ENCODE data around the gene GCLC. TPM values are rescaled to one million over a fixed set of nuclear protein-coding genes. Genes with fewer than 3 reads are reported as not detected.

The GCLC gene
- total and polyA plus RNA-seq, 8 donors: 9.3 to 176 (median 53.9) TPM

- TF ChIP-seq EP300 (IDR thresholded peaks at IDR 0.05): no peak
- TF ChIP-seq POLR2AphosphoS5 (IDR thresholded peaks at IDR 0.05): no peak
- TF ChIP-seq, protein P1, sequence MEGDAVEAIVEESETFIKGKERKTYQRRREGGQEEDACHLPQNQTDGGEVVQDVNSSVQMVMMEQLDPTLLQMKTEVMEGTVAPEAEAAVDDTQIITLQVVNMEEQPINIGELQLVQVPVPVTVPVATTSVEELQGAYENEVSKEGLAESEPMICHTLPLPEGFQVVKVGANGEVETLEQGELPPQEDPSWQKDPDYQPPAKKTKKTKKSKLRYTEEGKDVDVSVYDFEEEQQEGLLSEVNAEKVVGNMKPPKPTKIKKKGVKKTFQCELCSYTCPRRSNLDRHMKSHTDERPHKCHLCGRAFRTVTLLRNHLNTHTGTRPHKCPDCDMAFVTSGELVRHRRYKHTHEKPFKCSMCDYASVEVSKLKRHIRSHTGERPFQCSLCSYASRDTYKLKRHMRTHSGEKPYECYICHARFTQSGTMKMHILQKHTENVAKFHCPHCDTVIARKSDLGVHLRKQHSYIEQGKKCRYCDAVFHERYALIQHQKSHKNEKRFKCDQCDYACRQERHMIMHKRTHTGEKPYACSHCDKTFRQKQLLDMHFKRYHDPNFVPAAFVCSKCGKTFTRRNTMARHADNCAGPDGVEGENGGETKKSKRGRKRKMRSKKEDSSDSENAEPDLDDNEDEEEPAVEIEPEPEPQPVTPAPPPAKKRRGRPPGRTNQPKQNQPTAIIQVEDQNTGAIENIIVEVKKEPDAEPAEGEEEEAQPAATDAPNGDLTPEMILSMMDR (IDR thresholded peaks at IDR 0.05): no peak
- no peak overlapping the region for H3K27ac ChIP-seq
- WGBS, 5 donors: 89 to 98% (median 97%) methylated on average over 1 of the region's 1 CpG
- H3K4me3 ChIP-seq: no peak overlapping the region
- no peaks in the 10 kb centered on the region for H3K9me3 ChIP-seq
- H3K36me3 ChIP-seq: no peaks in the 10 kb centered on the region
- intact Hi-C loops (cut with DNase I; ENCODE audit: low total_unique reads): no loop called here
- DNase-seq: no peak
- no peaks in the 10 kb centered on the region for H3K4me1 ChIP-seq
- H3K27me3 ChIP-seq: no peaks in the 10 kb centered on the region
Measured at GRCh38 chr6:53476964-53477363, 67.9 kb downstream of the GCLC start.

- no peaks in the 10 kb centered on the region for H3K27me3 ChIP-seq
- WGBS, 5 donors: 87 to 100% (median 97%) methylated on average over 2 of the region's 2 CpGs
- TF ChIP-seq, protein P1 (IDR thresholded peaks at IDR 0.05): no peak
- no peak for TF ChIP-seq POLR2A (IDR thresholded peaks at IDR 0.05)
- TF ChIP-seq EP300 (IDR thresholded peaks at IDR 0.05): no peak
- TF ChIP-seq POLR2AphosphoS5 (IDR thresholded peaks at IDR 0.05): no peak
- intact Hi-C loops (cut with DNase I; ENCODE audit: low total_unique reads): no loop called here
- no peaks in the 10 kb centered on the region for H3K36me3 ChIP-seq
- no peak overlapping the region for H3K4me3 ChIP-seq
- no peak for DNase-seq
- H3K9me3 ChIP-seq: no peaks in the 10 kb centered on the region
- H3K4me1 ChIP-seq: no peaks in the 10 kb centered on the region
- no peak overlapping the region for H3K27ac ChIP-seq
Measured at GRCh38 chr6:53474010-53474409, 70.9 kb downstream of the GCLC start.

DNA sequence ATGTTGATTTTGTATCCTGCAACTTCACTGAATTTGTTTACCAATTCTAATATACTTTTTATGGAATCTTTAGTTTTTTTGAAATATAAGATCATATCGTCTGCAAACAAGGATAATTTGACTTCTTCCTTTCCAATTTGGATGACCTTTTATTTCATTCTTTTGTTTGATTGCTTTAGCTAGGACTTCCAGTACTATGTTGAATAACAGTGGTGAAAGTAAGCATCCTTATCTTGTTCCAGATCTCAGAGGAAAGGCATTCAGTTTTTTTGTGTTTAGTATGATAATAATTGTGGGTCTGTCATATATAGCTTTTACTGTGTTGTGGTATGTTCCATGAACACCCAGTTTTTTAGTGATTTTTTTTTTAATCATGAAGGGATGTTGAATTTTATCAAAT, 75.7 kb downstream of the GCLC start:
- TF ChIP-seq POLR2AphosphoS5 (IDR thresholded peaks at IDR 0.05) (no peak), POLR2A (IDR thresholded peaks at IDR 0.05) (no peak), EP300 (IDR thresholded peaks at IDR 0.05) (no peak)
- TF ChIP-seq, protein P1 (IDR thresholded peaks at IDR 0.05): no peak
- Histone ChIP-seq H3K4me1 (no peaks in the 10 kb centered on the region), H3K27me3 (no peaks in the 10 kb centered on the region), H3K9me3 (no peaks in the 10 kb centered on the region), H3K27ac (no peak overlapping the region), H3K4me3 (no peak overlapping the region), H3K36me3 (no peaks in the 10 kb centered on the region)
- DNase-seq: no peak
- 51 to 73% (median 63%) methylated on average over 1 of the region's 1 CpG for WGBS, 5 donors
- intact Hi-C loops (cut with DNase I; ENCODE audit: low total_unique reads): no loop called here

GRCh38 chr6:53466257-53466656, 78.6 kb downstream of the GCLC start:
- Histone ChIP-seq H3K9me3 (no peaks in the 10 kb centered on the region), H3K27me3 (no peaks in the 10 kb centered on the region), H3K27ac (no peak overlapping the region), H3K4me1 (no peaks in the 10 kb centered on the region), H3K36me3 (no peaks in the 10 kb centered on the region), H3K4me3 (no peak overlapping the region)
- intact Hi-C loops (cut with DNase I; ENCODE audit: low total_unique reads): no loop called here
- 27 to 43% (median 34%) methylated on average over 1 of the region's 1 CpG for WGBS, 5 donors
- no peak for DNase-seq
- no peak for TF ChIP-seq POLR2A (IDR thresholded peaks at IDR 0.05)
- TF ChIP-seq EP300 (IDR thresholded peaks at IDR 0.05): no peak
- no peak for TF ChIP-seq POLR2AphosphoS5 (IDR thresholded peaks at IDR 0.05)
- TF ChIP-seq, protein P1 (IDR thresholded peaks at IDR 0.05): no peak

All from stomach (tissue), 9 donors.